Dermis microvascular lymphatic vessel endothelial cell (primary cell): Measurements from ENCODE around the gene KAT14. TPM values are rescaled to one million over a fixed set of nuclear protein-coding genes. Genes with fewer than 3 reads are reported as not detected.
"Not testable (repeated sequence)": the region's sequence is repeated elsewhere in the genome, so short reads cannot be mapped to it uniquely, and the experiment has no call there.

ENCODE experiments used
- DNase-seq, 2 donors: peaks; one replicate each; pipeline versions ENCODE4 v3.0.0 to v3.0.0-alpha.2; 2010; ENCODE audit warnings: low read depth in 2 of 2
- total RNA-seq: library from RNA; depleted of rRNA; stranded (reverse); fragments of >200 nt; gene quantifications from 2 replicates; pipeline ENCODE4 v1.2.1, GENCODE V29; 2014

KAT14 gene
- total RNA-seq, 1 donor from 2014 or later: 6.5 TPM

DNA sequence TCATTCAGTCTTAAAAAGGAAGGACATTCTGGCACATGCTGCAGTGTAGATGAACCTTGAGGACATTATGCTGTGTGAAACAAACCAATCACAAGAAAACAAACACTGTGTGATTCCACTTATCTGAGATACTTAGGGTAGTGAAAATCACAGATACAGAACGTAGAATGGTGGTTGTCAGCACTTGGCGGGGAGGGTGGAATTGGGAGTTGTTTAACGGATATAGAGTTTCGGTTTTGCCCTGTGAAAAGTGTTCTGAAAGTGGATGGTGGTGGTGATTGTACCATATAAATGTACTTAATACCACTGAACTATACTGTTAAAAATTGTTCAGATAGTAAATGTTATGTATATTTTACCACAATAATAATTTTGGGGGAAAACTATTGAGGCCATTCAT lies 18.4 kb downstream of the KAT14 start:
- DNase-seq: no peak

DNA sequence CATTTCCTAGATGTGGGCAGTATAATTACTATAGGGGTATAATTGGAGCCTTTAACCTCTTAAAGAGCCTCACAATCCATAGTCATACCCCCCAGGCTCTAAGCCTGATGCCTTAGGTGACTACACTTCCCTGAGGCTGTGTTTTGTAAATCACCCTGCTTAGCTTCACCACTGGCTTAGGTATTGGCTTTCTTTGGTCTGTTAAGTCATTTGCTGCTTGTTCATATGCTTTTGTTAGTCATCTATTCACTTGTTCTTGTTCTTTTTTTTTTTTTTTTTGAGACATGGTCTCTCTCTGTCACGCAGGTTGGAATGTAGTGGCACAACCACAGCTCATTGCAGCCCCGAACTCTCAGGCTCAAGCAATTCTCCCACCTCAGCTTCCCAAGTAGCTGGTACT lies 26.7 kb downstream of the KAT14 start:
- no peak for DNase-seq

DNA sequence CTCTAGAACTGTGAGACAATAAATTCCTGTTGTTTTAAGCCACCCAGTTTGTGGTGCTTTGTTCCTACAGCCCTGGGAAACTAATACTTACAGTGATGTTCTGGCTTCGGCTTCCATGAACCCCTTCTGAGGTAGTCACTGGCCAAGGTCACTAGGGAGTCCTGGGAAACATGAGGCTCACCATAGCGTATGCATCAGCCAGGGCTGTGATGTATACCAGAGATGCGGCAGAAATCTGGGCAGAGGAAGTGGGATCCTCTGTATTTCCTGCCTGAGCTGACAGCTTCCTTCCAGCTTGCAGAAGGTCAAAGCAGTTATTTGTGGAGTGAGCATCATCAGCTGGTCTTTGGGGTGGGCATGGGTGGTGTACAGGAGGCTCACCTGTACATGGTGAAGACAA lies 27.9 kb downstream of the KAT14 start:
- DNase-seq: peak; percentile 17 to 32

DNA sequence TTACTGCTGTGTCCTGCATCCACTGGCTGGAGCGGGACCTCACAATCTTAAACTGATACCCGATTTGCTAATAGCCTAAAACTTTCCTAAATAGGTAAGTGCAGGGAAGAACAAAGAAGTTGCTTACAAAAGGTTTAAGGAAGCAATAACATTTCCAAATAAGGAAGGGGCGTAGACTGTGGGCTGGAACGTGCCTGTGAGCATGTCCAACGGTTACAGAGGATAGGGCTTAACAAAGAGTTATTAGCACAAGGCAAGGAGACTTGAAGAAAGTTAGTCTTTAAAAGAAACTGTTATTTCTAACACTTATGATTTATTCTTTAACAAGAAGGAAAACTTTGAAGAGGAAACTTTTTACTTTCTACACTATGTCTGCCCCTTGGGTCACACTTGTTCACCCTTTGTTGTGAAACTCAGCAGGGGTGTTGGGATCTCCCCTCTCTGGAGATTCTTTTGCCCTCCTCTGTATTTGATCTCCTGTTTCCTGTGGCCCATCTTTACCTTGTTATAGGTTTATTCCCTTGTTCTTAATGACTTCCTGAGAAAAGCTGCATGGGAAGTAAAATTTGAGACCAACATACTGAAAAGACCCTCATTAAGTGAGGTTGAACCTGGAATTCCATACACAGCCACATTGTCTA lies 28.7 kb downstream of the KAT14 start:
- no peak for DNase-seq

DNA sequence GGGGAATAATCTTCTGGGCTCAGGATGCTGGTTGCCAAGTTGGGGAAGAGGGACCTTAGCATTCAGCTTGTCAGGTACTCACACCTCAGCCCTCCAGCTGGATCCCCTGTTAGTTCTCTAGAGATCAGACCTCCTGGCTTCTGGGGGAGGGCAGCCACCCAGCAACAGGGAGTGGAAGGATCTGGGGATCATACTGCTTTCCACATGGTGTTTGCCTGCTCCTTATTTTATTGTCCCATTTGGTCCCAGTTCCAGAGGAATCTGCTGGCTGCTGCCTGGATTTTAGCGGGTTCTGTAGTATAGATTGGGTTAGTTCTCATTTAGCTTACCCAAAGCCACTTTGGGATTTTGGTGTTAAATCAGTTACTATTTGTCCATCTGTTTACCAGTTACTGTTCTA lies 29.3 kb downstream of the KAT14 start:
- DNase-seq: no peak

DNA sequence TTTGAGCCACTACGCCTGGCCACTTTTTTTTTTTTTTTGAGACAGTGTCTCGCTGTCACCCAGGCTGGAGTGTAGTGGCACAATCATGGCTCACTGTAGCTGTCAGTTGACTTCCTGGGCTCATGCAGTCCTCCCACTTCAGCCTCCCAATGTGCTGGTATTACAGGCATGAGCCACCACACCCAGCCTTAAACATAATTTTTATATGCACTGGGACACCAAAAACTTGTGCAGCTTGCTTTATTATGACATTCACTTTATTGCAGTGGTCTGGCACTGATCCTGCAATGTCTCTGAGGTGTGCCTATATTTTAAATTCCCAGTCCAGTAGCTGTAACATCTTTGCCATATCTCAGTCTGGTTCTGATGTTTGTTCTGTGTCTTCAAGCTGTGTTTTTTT lies 34.7 kb downstream of the KAT14 start:
- DNase-seq: no peak

DNA sequence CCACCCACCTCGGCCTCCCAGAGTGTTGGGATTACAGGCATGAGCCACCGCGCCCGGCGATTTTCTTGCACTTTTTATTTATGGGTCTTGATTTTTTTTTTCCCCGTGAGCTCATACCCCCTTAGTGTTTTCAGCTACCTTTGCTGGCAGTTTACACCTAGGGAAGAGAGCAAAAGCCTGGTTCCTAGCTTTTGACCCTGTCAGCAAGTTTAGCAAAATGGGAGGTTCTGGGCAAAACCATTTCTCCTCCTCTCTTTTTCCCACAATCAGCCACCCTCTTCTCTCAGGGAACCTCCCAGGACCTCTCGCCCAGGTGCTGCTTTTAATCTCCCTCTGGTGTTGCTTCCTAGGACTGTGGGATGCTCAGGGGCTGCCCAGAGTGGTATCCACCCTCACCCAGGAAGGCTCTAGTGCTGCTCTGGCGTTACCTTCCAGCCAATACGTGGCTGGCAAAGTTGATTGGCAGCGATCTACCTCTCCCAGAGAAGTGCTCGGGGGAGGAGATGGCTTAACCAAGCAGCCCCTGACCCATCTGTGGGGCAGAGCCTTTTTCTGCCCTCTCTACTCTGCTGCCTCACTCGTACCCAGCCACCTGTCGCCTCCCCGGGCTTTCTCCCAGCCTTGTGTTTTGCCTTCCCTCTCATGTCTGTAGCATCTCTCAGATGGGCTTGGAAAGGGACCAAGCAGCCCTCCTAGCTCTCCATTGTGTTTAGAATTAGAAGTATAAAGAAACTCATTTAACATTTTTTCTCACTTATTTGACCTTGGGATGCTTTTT lies 37.4 kb downstream of the KAT14 start:
- DNase-seq: no peak

DNA sequence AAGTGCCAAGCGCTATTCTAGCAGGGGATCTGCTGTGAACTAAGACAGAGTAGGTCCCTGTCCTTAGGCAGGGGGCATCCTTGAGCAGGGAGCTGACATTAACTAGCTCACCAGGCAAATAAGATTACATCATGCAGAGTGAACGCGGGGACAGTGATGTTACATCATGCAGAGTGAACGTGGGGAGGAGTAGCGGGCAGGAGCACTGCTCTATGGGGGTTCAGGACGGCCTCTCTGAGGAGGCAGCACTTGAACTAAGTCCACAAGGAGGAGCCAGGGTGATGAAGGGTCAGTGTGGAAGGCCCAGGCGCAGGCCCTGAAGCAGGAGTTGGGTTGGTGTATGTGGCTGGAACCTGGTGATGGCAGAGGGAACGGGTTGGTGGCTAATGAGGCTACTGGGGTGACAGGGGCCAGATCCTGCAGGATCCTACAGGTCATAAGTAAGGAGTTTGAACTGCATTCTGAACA lies 38.7 kb downstream of the KAT14 start:
- no peak for DNase-seq

DNA sequence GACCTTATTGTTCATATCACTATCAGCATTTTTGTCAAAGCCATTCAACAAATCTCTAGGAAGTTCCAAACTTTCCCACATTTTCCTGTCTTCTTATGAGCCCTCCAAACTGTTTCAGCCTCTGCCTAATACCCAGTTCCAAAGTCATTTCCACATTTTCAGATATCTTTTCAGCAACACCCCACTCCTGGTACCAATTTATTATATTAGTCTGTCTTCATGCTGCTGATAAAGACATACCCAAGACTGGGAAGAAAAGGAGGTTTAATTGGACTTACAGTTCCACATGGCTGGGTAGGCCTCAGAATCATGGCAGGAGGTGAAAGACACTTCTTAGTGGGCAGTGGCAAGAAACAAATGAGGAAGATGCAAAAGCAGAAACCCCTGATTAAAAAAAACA lies 42.7 kb downstream of the KAT14 start:
- DNase-seq: not testable (repeated sequence)

DNA sequence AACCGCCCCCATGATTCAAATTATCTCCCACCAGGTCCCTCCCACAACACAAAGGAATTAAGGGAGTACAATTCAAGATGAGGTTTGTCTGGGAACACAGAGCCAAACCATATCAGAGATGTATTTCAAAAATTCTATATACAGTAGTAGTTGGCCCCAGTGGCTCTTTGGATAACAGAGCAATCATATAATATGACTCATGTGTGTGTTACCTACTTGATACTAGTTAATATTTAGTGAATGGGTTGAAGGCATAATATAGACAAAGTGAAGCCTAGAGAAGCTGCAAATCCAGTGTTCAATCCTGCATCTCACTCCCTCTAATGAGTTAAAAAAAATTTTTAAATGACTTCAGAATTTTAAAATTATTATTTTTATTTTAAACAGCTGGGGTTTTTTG lies 43.2 kb downstream of the KAT14 start:
- DNase-seq: no peak

DNA sequence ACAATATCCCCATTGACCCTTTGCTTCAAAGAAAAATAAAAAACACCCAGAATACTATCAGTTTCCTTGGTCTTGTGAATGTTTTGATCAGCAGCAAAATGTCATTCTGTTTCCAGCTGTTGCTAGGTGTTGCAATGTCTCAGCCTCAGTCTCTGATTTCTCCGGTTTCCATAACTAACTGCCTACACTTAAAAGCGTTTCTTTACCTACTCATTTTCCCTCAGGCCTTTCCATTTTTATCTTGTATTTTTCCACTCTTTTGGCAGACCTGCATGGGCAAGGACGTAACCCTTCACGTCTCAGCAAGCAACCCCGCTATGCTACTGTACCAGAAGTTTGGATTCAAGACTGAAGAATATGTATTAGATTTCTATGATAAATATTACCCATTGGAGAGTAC lies 49.4 kb downstream of the KAT14 start:
- no peak for DNase-seq

DNA sequence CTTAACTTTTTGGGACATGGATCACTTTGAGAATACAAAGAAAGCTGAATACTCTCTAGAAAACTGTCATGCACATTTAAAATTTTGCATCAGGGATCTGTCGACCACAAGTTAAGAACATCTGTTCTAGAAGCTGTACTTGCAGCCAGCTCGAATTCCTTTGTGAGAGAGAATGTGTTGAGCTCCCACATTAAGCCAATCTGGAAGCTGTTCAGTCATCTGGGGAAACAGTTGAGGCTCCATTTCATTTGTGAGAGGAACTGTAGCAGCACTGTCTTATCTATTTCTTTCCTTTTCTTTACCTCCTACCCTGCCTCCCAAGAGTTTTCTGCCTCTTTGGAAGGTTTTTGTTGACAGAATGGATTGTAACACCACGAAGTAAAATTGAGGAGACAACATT lies 50.8 kb downstream of the KAT14 start:
- DNase-seq: no peak

DNA sequence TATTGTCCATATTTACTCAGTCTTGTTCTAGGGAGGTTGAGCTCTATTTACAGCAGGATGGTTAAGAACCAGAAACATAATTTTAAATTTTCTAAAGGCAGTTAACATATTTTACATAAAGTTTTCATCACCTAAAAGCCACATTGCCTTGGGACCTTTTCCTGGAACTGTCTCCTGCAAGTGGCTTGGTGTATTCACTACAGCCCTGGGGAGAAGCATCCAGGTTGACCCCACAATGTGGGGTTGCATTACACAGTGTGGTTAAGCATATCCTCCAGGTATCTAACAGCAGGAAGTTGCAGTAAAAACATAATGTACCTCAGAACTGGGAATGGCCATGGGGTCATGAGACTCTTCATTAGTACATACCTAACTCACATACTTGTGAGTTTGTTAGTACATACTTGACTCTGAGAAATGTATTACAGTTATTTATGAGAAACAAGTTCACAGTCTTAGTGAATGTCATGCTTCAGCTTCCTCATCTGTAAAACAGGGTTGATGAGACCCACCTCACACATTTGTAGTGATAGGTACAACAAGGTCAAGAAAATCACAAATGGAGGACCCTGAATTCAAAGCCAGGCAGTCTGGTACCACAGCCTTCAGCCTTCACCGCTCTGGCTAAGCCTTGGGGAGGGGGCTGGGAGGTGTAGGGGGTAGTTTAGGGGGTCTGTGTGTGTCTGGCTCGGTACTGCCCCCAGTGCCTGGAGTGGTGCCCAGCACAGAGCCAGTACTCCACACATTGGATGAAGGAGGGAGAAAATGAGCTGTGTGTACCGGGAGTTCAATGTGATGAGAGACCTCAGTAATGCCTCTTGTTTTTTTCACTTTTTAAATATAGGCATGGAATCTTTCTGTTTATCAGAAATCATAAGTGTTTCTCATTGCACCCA lies 52.9 kb downstream of the KAT14 start:
- no peak for DNase-seq

DNA sequence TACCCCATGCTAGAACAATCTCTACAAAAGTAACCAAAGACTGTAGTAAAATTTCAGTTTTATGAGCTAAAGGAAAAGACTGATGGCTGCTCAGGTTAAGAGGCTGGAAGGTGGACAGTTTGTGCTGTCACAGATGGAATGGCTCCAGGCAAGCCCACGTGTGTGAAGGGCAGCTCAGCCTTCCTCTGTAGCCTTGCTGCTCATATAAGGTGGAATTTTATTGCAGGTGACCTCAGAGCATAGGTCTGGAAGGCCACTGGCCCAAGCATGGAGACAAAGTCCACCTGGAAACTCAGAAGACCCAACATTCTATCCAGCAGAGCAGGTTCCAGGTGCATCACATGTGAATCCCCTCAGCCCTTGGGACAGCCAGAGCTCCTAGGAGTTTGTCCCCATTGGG lies 53.6 kb downstream of the KAT14 start:
- no peak for DNase-seq

DNA sequence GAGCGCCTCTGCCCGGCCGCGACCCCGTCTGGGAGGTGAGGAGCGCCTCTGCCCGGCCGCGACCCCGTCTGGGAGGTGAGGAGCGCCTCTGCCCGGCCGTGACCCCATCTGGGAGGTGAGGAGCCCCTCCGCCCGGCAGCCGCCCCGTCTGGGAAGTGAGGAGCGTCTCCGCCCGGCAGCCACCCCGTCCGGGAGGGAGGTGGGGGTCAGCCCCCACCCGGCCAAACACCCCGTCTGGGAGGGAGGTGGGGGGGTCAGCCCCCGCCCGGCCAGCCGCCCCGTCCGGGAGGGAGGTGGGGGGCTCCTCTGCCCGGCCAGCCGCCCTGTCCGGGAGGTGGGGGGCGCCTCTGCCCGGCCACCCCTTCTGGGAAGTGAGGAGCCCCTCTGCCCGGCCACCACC lies 56.8 kb downstream of the KAT14 start:
- not testable (repeated sequence) for DNase-seq

DNA sequence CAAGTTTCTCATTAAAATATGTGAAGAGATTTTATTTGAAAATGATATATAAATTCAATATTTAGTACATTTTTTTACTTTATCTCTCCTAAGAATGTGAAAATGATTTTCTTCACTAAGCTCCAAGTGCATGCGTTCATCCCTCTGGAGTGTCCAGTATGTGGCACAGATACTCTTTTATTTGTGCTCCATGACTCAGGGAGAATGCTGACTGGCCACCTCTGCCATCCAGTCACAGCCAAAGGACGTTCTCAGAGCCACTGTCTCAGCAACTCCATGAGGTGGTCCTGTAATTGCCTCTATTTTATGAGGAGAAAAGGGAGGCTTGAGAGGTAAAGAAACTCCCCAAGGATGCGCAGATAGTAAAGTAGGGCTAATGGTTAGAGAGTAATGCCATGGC lies 58.3 kb downstream of the KAT14 start:
- DNase-seq: no peak

DNA sequence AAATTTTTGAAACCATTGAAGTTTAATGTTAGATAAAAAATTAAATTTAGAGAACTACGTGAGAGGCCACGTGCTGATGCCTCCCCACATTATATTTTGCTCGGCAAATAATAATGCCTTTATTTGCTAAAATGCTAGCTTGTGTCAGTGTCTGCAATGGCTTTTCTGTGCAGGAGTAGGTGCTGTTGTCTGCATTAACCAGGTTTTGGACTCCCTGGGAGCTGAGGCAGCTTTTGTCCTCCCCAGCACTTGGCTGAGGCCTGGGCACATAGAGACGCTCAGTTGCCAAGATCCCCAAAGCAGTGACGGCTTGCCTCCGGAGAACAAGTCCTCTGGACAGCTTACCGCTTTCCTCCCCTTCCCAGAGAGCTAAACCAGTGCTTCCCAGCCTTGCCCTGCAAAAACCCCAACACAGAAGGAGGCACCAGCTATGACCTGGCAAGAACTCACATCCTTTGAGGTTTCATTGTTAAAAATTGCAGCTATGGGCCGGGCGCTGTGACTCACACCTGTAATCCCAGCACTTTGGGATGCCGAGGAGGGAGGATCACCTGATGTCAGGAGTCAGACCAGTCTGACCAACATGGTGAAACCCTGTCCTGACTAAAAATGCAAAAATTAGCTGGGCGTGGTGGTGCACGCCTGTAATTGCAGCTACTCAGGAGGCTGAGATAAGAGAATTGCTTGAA lies 59.9 kb downstream of the KAT14 start:
- DNase-seq: no peak

DNA sequence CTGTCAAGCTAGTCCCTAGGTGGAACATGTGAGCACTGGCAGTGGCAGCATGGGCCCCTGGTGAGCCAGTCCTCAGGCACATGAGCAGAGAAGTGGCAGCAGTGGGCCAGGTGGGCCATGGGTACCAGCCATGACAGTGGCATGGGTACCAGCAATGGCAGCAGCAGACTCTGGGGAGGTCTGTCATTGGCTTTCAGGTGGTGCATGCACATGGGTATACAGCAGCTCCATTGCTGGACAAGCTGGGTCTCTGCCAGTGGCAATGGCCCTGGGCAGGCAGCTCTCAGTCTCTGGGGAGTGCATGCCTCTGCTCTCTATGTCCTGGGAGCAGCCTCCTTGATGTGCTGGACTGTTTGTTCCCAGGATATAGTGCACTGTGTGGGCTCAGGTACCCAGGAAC lies 65.3 kb downstream of the KAT14 start:
- DNase-seq: no peak

DNA sequence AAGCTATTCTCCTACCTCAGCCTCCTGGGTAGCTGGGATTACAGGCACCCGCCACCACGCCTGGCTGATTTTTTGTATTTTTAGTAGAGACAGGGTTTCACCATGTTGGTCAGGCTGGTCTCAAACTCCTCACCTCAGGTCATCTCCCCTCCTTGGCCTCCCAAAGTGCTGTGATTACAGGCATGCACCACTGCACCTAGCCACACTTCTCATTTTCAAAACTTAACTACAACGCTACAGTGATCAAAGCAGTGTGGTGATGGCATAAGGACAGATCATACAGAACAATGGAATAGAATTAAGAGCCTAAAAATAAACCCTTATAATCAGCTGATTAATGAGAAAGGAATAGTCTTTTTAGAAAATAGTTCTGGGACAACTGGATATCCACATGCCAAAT lies 66.0 kb downstream of the KAT14 start:
- DNase-seq: not testable (repeated sequence)

DNA sequence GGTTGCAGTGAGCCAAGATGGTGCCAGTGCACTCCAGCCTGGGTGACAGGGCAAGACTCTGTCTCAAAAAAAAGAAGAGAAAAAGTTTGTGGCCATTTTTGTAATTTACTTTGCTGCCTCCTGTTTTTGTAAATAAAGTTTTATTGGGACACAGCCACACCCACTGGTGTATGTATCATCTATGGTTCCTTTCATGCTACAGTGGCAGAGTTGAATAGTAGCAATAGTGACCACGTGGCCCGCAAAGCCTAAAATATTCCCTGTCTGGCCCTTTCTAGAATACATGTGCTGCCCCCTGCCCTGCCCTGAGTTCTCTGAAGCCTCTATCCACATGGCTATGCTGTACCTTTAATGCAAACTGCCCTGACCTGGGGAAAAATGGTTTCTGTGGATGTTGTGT lies 75.3 kb downstream of the KAT14 start:
- no peak for DNase-seq

DNA sequence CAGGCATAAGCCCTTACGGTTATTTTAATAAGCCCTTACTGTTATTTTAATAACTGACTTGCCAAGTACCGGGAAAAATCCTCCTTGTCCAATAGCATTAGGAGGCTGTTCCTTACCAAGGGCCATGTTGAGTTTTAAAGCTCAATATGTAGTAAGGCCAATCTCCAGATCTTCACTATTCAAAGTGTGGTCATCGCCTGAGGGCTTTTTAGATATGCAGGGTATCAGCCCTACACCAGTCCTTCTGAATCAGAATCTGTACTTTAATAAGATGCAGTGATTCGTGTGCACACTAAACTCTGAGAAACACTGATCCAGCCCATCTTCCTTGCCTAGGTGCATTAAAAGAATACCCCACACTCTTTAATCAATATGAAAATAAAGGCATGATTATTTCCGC lies 77.9 kb downstream of the KAT14 start:
- DNase-seq: no peak

DNA sequence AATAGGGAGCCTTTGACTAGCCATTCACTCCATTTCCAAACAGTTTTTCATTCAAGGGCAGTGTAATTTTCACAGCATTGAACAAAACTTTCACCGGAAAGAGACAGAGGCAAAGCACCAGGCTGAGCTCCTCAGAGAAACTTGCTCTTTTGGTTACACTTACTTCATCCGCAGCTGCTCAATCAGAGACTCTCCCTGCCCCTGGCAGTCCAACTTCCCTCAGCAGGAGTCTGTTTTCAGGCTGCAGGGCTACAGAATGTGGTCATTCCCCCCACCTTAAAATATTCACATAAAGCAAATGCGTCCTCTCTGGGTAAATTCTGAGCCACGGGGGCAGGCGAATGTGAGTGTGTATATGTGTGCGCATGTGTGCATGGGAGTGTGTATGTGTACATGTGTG lies 80.6 kb downstream of the KAT14 start:
- DNase-seq: no peak
